Stomach (tissue), 9 donors: Measurements from ENCODE around the gene SMCHD1. TPM values are rescaled to one million over a fixed set of nuclear protein-coding genes. Genes with fewer than 3 reads are reported as not detected.

Source experiments
- DNase-seq, 2 donors: peaks; one replicate each; pipeline versions ENCODE4 v3.0.0 to v3.0.0-alpha.2; 2013 to 2019
- H3K27ac ChIP-seq, 5 donors: fragments of 200-600 bp in 4 of 5; sonication (generic) in 4 of 5; one replicate each; pipeline ENCODE4 v1.5.1; 2013 to 2019; ENCODE audit warnings: mild to moderate bottlenecking in 1 of 5, moderate library complexity in 1 of 5
- H3K27me3 ChIP-seq, 3 donors: fragments of 200-600 bp; sonication (generic); one replicate each; pipeline ENCODE4 v1.5.1; 2017 to 2019; ENCODE audit warnings: mixed run types in 1 of 3
- H3K36me3 ChIP-seq, 4 donors: fragments of 200-600 bp; sonication (generic); 1 replicate in 3 of 4; 2 replicates in 1 of 4; pipeline ENCODE4 v1.5.1; 2016 to 2019
- H3K4me1 ChIP-seq, 4 donors: fragments of 200-600 bp; sonication (generic); one replicate each; pipeline ENCODE4 v1.5.1; 2016 to 2019
- H3K4me3 ChIP-seq, 4 donors: fragments of 200-600 bp; sonication (generic) in 3 of 4; one replicate each; pipeline ENCODE4 v1.5.1; 2016 to 2019; ENCODE audit warnings: mild to moderate bottlenecking in 1 of 4
- H3K9me3 ChIP-seq, 4 donors: fragments of 200-600 bp; sonication (generic); one replicate each; pipeline ENCODE4 v1.5.1; 2016 to 2019
- POLR2A ChIP-seq, 4 donors: fragments of 450-650 bp; IDR thresholded peaks; one replicate each; pipeline ENCODE4 v1.6.1; 2016; ENCODE audit warnings: antibody characterized with exemption in 4 of 4, control low read depth in 2 of 4, mild to moderate bottlenecking in 1 of 4, moderate library complexity in 1 of 4
- POLR2AphosphoS5 ChIP-seq, 3 donors: sonication (generic); formaldehyde crosslinking; IDR thresholded peaks; one replicate each; pipeline ENCODE4 v1.6.1; 2016; ENCODE audit warnings: antibody characterized with exemption in 3 of 3
- WGBS, 5 donors: extraction: QIAGEN DNeasy Blood & Tissue Kit in 3 of 5; methylation state at CpG; one replicate each; pipeline versions ENCODE4 v1.1.5 to v1.1.7; 2013 to 2018; 5-methylcytosine and 5-hydroxymethylcytosine counted together
- intact Hi-C: fragments of 100-400 bp; cut with DNase I; formaldehyde crosslinking; loops from one replicate; pipeline ENCODE4 v1.15.1; 2023; ENCODE audit warnings: low total_unique reads
- polyA plus RNA-seq, 3 donors: library from polyadenylated mRNA; stranded (reverse); fragments of 200-250 nt; gene quantifications; one replicate each; pipeline ENCODE4 v1.2.3, GENCODE V29; 2013
- small RNA-seq, 4 donors: library from RNA; depleted of rRNA; stranded (forward); fragments of <200 nt; gene quantifications; one replicate each; pipeline ENCODE3, GENCODE V24; 2016
- total RNA-seq, 5 donors: library from RNA; depleted of rRNA; stranded (reverse); fragments of >200 nt; gene quantifications; one replicate each; pipeline versions ENCODE4 v1.1.0 to v1.2.3, GENCODE V29; 2014 to 2016
- TF ChIP-seq, protein P1 (sequence below), 7 experiments: fragments of 450-650 bp in 4 of 7; fragments of 200-600 bp in 3 of 7; sonication (generic) in 3 of 7; IDR thresholded peaks; one replicate each; pipeline ENCODE4 v1.5.1; 2016 to 2019; ENCODE audit warnings: antibody characterized with exemption in 7 of 7, control low read depth in 2 of 7, mild to moderate bottlenecking in 1 of 7
- donor health status: healthy with polysubstance abuse.
- donor health status: Bipolar disorder and iron deficiency.
- donor health status: healthy.

Gene SMCHD1
- total and polyA plus RNA-seq, 8 donors, result 5.0 to 377 (median 61.2) TPM

DNA sequence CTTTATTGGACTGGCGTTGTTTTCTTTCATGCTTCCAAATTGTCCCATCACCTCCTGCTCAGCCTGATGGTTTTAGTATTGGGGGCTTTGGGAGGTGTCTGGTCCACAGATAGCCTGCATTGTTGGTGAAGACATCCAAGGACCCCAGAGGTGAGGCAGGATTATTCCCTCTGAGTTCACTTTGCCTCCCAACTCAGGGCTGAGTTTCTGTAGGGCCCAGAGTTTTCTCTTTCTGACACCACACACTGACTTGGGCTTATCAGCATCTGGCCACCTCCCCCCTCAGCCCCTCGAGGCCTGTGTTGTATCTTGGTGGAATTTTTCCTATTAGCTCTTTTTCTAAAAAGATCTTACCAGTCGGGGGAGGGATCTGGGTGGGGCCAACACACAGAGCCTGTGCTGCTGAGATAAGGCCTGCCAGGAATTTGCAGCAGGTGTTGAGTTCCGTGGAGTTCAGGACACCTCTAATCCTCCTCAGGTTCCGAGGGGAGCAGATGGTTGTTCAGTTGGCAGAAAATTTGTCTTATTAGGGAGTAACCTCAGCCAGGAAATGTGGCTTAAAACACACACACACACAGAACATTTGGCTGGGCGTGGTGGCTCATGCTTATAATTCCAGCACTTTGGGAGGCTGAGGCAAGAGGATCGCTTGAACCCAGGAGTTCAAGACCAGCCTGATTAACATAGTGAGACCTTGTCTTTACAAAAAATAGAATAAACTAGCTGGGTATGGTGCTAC, 198.6 kb downstream of the SMCHD1 start:
- Histone ChIP-seq H3K4me1 (peaks cover 0 to 20% (median 9%) of the 10 kb centered on the region in 4 donors), H3K4me3 (no peak overlapping the region), H3K27me3 (peaks cover 0 to 17% (median 4%) of the 10 kb centered on the region in 3 donors), H3K36me3 (no peaks in the 10 kb centered on the region), H3K27ac (peak overlapping the region in 2 of 5 donors; percentile 4 to 69), H3K9me3 (no peaks in the 10 kb centered on the region)
- peak in 1 of 2 donors; percentile 71 for DNase-seq
- intact Hi-C loops, result no loop called here
- WGBS, 5 donors, result 45 to 53% (median 49%) methylated on average over 7 of the region's 7 CpGs
- TF ChIP-seq, protein P1, sequence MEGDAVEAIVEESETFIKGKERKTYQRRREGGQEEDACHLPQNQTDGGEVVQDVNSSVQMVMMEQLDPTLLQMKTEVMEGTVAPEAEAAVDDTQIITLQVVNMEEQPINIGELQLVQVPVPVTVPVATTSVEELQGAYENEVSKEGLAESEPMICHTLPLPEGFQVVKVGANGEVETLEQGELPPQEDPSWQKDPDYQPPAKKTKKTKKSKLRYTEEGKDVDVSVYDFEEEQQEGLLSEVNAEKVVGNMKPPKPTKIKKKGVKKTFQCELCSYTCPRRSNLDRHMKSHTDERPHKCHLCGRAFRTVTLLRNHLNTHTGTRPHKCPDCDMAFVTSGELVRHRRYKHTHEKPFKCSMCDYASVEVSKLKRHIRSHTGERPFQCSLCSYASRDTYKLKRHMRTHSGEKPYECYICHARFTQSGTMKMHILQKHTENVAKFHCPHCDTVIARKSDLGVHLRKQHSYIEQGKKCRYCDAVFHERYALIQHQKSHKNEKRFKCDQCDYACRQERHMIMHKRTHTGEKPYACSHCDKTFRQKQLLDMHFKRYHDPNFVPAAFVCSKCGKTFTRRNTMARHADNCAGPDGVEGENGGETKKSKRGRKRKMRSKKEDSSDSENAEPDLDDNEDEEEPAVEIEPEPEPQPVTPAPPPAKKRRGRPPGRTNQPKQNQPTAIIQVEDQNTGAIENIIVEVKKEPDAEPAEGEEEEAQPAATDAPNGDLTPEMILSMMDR (IDR thresholded peaks at IDR 0.05), result no peak
- TF ChIP-seq POLR2AphosphoS5 (IDR thresholded peaks at IDR 0.05), result no peak
- TF ChIP-seq POLR2A (IDR thresholded peaks at IDR 0.05), result no peak

Small RNA genes within 50 kb of the gene (small RNA-seq; reads per million reads assigned to genes)
- 0 reads per million in 4 donors for gene RF00019
- 0 reads per million in 4 donors for gene RNU6-340P

Other genes with a start within 250 kb of the SMCHD1 start
- 10 to 100 TPM in 1 of 5 donors, 1 to 10 TPM in 3, under 1 TPM in 1; 0.89 to 17.1 (median 3.5) TPM for gene METTL4, start 84.2 kb upstream of the SMCHD1 start, total RNA-seq
- 1 to 10 TPM; 4.4 to 7.1 (median 5.5) TPM for gene METTL4, start 84.2 kb upstream of the SMCHD1 start, polyA plus RNA-seq
- 10 to 100 TPM in 1 of 5 donors, 1 to 10 TPM in 4; 1.4 to 25.7 (median 3.6) TPM for gene NDC80, start 84.2 kb upstream of the SMCHD1 start, total RNA-seq
- 1 to 10 TPM; 2.1 to 7.3 (median 3.1) TPM for gene NDC80, start 84.2 kb upstream of the SMCHD1 start, polyA plus RNA-seq
- gene EMILIN2, start 191.3 kb downstream of the SMCHD1 start, total RNA-seq, result 100 to 1,000 TPM in 1 of 5 donors, 10 to 100 TPM in 1, 1 to 10 TPM in 3; 5.2 to 120 (median 8.8) TPM
- 1 to 10 TPM; 2.0 to 4.3 (median 3.9) TPM for gene EMILIN2, start 191.3 kb downstream of the SMCHD1 start, polyA plus RNA-seq